ENCODE measurements around the gene CIROP.

- no peak for TF ChIP-seq CTCF (IDR thresholded peaks at IDR 0.05; ENCODE audit: low read depth, low read length)
- TF ChIP-seq EZH2phosphoT487 (IDR thresholded peaks at IDR 0.05; ENCODE audit: low read depth) = no peak
Observed at GRCh38 chr14:23080474-23080873, 24.3 kb downstream of the CIROP start.

Measured in OCI-LY3 (cell line).